HG03439 (cell line): ENCODE data around the gene LYPD6B.

ENCODE experiments used
- ATAC-seq: cut with Tn5 transposase; IDR thresholded peaks from one replicate; pipeline ENCODE4 v1.9.1; 2021; ENCODE audit warnings: mild to moderate bottlenecking, moderate library complexity; ENCODE audit not compliant: unreplicated experiment

The LYPD6B gene

GRCh38 chr2:149070681-149071320 is 32.3 kb downstream of the LYPD6B start:
- no peak for ATAC-seq

- ATAC-seq: no peak
Measured at GRCh38 chr2:149075105-149075504, 36.6 kb downstream of the LYPD6B start.

- ATAC-seq: no peak
Measured at GRCh38 chr2:149075853-149076252, 37.4 kb downstream of the LYPD6B start.

GRCh38 chr2:149076863-149077412 is 38.4 kb downstream of the LYPD6B start:
- ATAC-seq: no peak

- no peak for ATAC-seq
Measured at GRCh38 chr2:149077861-149078260, 39.4 kb downstream of the LYPD6B start.

- ATAC-seq: no peak
Measured at GRCh38 chr2:149080099-149080498, 41.6 kb downstream of the LYPD6B start.

- ATAC-seq: no peak
Measured at GRCh38 chr2:149080971-149081370, 42.5 kb downstream of the LYPD6B start.

GRCh38 chr2:149082079-149082478 is 43.6 kb downstream of the LYPD6B start:
- no peak for ATAC-seq

- no peak for ATAC-seq
Measured at GRCh38 chr2:149082735-149083134, 44.2 kb downstream of the LYPD6B start.

GRCh38 chr2:149084924-149085795 is 46.7 kb downstream of the LYPD6B start:
- ATAC-seq: no peak

- no peak for ATAC-seq
Measured at GRCh38 chr2:149087751-149088150, 49.3 kb downstream of the LYPD6B start.

GRCh38 chr2:149089068-149089467 is 50.6 kb downstream of the LYPD6B start:
- ATAC-seq: no peak

GRCh38 chr2:149090706-149091105 is 52.2 kb downstream of the LYPD6B start:
- ATAC-seq: no peak

- ATAC-seq: no peak
Measured at GRCh38 chr2:149093579-149093978, 55.1 kb downstream of the LYPD6B start.

- ATAC-seq: no peak
Measured at GRCh38 chr2:149094217-149095015, 55.9 kb downstream of the LYPD6B start.

- no peak for ATAC-seq
Measured at GRCh38 chr2:149098701-149099100, 60.2 kb downstream of the LYPD6B start.

GRCh38 chr2:149099298-149099697 is 60.8 kb downstream of the LYPD6B start:
- no peak for ATAC-seq

GRCh38 chr2:149100739-149101699 is 62.5 kb downstream of the LYPD6B start:
- no peak for ATAC-seq

GRCh38 chr2:149101818-149102217 is 63.3 kb downstream of the LYPD6B start:
- no peak for ATAC-seq

GRCh38 chr2:149103081-149103620 is 64.7 kb downstream of the LYPD6B start:
- ATAC-seq: no peak
